NCI-H1694 treated with DMSO at 0.1 percent for 48 hours (cell line): ENCODE measurements around the gene TPGS1.

Experiments
- DNase-seq: peaks from one replicate; lab custom pipeline; 2025; lab: John Stamatoyannopoulos, UW

TPGS1 gene, protein sequence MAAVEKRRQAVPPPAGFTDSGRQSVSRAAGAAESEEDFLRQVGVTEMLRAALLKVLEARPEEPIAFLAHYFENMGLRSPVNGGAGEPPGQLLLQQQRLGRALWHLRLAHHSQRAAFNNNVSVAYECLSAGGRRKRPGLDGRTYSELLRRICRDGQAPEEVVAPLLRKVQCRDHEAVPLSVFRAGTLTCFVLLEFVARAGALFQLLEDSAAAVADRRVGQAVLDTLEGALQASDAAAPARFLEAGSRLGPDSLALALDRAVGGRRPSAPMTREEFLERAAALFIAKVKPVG

DNA sequence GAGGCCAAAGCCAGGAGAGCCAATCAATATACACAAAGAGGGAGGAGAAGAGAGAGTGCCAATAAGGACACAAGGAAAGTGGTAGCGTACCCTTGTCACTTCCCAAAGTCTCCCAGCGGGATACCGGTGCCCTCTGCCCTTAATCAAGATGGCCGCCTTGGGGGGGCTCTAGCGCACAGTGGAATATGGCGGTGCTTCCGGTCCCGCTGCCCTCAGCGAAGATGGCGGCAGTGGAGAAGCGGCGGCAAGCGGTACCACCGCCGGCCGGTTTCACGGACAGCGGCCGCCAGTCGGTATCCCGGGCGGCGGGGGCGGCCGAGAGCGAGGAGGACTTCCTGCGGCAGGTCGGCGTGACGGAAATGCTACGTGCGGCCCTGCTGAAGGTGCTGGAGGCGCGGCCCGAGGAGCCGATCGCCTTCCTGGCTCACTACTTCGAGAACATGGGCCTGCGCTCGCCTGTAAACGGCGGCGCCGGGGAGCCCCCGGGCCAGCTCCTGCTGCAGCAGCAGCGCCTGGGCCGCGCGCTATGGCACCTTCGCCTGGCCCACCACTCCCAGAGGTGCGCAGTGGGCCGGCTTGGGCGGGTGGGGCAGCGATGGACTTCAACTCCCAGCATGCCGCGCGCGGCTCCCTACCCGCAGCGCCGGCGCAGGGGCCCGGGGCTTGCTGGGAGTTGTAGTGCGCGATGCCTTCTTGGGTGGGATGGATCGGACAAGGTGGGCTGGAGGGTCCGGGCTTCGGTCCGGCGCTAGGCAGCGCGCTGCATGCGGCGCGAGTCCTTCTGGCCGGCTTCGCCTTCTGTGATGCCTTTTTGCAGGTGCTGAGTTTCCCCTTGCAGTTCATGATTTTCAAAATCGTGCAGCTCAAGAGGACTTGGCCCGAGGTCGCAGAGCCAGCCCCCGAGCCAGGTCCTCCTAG is at the start of gene TPGS1:
TPGS1 (plus strand) TSS at position 212 of the 918 bp plus-strand sequence; CDS start at position 222, 10 bp downstream.
- DNase-seq, result peak; percentile 52

DNA sequence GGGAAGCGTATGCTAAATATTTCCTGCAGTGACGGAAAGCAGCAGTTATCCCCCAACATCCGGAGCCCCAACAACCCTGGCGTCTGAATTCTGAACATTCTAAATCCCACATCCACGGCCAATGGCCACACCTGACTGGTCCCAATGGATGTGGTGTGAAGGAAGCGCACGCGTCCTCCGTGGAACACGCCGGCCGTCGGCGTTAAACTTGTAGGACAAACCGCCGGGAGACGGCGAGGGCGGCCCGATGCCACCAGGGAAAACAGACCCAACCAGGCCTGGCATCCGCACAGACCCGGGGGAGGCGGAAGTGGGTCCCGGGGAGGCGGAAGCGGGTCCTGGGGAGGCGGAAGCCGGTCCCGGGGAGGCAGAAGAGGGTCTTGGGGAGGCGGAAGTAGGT is 49.7 kb upstream of the TPGS1 start:
- no peak for DNase-seq

DNA sequence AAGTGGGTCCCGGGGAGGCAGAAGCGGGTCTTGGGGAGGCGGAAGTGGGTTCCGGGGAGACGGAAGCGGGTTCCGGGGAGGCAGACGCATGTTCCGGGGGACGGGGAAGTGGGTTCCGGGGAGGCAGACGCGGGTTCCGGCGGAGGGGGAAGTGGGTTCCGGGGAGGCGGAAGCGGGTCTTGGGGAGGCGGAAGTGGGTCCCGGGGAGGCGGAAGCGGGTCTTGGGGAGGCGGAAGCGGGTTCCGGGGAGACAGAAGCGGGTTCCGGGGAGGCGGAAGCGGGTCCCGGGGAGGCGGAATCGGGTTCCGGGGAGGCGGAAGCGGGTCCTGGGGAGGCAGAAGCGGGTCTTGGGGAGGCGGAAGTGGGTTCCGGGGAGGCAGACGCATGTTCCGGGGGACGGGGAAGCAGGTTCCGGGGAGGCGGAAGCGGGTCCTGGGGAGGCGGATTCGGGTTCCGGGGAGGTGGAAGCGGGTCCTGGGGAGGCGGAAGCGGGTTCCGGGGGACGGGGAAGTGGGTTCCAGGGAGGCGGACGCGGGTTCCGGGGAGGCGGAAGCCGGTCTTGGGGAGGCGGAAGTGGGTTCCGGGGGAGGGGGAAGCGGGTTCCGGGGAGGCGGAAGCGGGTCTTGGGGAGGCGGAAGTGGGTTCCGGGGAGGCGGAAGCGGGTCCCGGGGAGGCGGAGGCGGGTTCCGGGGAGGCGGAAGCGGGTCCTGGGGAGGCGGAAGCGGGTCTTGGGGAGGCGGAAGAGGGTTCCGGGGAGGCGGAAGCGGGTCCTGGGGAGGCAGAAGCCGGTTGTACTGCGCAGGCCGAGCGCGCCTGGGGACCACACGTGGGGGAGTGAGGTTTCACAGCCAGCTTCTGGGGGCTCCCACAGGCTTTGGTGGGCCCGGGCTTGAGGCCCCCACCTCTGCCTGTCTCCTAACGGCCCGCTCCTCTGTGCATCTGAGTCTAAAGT is 48.9 kb upstream of the TPGS1 start:
- no peak for DNase-seq

DNA sequence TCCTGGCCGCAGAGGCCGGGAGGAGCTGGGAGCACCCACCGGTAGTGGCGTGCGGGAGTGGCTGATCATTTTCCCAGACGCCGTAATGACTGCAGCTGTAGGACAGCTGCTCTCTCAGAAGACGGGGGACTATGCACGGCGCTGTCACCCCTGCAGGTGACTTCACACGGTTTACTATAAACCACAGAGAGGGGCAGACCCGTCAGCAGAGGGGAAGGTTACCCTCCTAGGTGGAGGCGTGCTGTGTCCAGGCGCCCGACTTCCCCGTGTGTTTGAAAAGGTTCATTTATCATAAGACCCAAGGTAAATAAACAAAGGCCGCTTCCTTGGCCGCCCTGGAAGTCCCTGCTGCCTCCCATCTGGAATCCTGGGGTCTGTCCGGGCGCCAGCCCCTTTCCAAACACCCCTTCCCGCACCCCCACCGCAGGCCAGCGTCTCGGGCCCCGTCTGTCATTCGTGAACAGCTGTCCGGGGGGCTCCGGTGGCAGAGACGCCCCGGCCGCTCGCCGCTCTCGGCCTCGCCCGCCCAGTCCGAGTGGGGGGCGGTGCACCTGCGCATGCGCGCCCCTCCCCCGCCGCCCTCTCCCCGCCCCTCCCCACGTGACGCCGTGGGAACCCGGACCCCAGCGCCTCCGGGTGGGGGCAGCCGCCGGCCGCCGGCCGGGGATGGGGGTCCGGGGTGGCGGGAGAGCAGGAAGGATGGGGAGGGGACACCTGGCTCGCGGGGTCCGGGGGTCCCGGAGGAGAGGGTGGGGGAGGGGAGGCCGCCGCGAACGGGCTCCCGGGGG is 47.4 kb upstream of the TPGS1 start:
- no peak for DNase-seq

DNA sequence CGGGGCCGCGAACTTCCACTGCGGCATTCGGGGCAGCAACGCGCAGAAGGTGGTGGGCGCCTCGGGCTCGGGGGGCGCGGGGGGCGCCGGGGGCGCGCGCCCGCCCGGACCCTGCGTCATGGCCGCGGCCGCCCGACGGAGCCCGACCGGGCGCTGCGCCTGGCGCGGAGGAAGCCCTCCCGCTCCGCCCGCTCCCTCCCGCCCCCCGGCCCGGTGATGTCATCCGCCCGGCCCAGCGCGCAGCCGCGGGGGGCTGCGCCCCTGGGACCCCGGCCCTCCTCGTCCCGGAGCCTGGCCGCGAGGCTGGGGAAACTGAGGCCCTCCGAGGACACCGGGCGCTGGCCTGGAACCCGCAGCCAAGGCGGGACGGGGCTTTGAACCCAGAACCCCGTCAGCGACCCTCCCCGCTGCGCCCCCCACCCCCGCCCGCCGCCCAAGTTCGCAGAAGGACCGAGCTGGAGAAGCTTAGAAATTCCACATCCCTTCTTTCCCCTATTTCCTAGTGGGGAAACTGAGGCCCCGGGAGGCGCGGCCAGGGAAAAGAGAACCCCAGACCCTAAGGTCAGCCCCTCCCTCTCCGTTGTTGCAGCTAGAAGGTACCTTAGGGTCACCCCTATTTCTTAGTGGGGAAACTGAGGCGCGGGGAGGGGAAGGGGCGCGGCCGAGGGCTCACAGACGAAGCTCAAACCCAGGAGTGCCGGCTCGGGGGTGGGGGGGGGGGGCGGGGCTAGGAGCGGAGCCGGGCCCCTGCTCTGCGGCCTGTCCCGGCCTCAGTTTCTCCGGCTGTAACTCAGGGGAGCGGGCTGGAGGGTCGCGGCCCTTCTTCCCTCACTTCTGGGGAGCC is 46.2 kb upstream of the TPGS1 start, which contains the start of gene SHC2:
SHC2 (minus strand) TSS at position 157 of the 844 bp plus-strand sequence; CDS start at position 120, 37 bp downstream.
- DNase-seq, result no peak

DNA sequence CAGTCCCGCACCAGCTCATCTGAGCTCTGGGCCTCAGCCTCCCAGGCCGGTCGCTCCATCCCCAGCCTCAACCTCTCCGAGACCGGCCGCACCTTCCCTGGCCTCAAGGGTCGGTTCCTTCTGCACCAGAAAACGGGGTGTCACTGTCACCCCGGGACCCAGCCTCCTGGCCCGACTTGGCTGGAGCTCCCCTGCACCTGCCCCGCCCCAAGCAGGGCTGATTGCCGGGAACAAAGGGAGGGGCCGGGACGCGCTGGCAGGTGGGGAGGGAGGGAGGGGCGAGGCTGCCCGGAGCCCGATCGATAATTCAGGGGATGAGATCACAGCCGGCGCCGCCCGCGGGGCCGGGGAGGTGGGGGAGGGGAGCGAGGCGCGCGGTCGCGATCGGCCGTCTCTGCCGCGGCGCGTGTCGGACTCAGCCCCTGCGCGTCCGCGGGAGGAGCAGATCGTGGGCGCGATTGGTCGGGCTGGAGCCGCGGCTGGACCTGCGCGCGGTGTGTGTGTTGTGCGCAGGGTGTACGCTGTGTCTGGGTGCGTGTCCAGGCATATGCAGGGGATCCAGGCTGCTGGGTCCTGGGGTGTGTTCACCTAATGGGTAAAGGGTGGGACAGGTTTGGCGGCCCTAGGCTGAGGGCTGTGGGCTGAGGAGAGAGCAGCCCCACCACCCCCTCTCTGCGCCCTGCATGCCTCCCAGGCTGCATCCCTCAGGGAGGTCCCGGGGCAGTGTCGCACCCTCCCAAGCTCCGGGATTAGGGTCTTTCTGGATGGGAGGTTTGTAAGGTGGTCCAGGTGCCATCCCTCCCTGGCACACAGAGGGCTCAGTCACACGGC is 45.4 kb upstream of the TPGS1 start:
- DNase-seq, result no peak

DNA sequence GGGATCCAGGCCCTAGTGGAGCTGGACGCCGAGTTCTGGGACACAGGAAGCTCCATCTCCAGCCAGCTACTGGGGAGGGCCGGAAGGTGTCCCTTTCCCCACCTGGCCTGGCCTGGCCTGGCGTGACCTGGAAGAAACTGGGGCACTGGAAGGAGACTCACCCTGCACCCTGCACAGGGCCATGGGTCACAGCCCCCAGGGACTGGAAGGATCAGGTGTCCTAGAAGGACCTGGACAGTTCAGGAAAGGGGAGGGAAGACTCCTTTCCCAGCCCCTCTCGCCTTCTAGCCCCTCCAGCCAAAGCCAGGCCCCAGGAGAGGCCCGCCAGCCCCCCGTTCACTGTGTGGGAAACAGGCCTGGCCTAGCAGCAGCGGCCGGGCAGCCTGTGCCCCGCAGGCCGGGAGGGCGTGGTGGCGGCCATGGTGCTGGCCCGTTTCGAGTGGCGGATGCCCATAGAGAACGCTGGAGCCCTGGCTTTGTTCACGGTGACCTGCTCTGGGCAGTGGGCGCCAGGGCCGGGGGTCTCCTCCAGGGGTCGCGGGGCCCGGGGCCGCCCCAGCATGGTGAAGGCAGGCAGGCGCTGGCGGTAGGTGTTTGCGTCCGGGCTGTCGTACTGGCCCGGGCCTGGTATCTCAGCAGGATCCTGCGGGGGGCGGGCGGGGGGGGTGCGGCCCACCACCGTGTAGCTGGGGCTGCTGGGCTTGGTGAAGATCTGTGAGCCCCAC is 43.7 kb upstream of the TPGS1 start:
- no peak for DNase-seq

DNA sequence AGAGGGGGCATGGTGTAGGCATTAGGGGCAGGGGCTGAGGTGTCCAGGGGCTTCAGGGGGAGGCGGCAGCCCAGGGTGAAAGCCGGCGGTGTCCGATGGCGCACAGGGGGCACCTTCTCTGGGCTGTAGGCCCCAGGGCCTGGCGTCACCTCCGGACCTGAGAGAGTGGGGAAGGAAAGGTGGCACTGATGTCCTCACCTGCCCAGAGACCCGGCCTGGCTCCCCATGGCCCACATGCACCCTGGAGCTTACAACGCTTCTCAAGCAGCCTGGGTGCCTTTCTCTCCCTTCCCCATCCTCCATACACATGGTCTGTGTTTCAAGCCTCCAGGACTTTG is 43.1 kb upstream of the TPGS1 start:
- no peak for DNase-seq

DNA sequence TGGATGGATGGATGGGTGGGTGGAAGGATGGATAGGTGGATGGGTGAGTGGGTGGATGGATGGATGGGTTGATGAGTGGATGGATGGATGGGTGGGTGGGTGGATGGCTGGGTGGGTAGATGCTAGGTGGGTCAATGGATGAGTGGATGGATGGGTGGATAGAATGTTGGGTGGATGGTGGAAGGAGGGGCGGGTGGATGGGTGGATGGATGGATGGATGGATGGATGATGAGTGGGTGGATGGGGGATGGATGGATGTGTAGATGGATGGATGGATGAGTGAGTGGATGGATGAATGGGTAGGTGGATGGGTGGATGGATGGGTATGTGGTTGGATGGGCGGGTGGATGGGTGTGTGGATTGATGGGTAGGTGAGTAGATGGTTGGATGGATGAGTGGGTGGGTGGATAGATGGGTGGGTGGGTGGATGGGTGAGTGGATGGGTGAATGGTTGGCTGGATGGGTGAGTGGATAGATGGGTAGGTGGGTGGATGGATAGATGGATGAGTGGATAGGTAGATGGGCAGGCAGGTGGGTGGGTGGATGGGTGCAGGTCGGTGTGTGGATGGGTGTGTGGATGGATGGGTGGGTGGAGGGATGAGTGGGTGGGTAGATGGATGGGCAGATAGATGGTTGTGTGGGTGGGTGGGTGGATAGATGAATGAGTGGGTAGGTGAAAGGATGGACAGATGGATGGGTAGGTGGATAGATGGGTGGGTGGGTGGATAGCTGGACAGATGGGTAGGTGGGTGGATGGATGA is 42.1 kb upstream of the TPGS1 start:
- no peak for DNase-seq

DNA sequence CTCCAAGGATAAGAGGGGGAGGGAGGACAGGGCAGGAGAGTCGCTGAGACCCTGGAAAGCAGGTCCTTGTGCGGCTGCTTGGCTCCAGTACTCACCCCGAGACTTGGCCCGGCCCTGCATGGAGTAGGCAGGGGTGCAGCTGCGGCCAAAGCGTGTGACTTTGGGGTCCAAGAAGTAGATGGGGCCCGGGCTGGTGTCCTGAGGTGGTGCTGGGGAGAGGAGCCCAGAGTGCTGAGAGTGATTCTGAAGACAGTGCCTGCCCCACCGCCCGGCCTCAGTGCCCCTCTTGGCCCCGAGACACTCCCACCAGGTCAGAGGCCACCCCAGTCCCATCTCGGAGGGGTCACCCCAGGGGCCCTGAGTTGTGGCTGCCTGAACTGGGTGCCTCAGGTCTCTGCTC is 39.7 kb upstream of the TPGS1 start:
- DNase-seq, result no peak

DNA sequence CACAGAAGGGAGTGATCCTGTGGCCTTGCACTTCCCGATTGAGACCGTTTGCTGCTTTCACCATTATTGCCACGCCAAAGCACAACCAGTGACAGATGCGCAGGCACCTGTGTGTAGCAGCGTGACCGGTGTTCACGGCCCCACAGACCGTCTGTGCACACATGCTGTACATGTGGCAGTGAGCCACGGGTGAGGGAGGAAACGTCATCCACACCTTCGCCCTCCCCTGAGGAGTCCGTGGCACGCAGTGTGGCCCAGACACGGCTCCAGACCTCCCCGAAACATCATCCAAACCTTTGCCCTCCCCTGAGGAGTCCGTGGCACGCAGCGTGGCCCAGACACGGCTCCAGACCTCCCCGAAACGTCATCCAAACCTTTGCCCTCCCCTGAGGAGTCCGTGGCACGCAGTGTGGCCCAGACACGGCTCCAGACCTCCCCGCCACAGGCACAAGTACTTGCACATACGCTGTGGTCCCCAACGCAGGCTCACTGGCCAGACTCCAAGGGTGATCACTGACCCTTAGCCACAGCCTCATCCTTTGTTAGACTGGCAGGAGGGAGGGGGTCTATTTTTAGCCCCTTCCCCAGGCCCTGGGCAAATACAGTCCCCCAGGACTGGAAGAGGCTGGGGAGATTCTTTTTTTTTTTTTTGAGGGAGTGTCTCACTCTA is 38.6 kb upstream of the TPGS1 start:
- DNase-seq, result no peak

DNA sequence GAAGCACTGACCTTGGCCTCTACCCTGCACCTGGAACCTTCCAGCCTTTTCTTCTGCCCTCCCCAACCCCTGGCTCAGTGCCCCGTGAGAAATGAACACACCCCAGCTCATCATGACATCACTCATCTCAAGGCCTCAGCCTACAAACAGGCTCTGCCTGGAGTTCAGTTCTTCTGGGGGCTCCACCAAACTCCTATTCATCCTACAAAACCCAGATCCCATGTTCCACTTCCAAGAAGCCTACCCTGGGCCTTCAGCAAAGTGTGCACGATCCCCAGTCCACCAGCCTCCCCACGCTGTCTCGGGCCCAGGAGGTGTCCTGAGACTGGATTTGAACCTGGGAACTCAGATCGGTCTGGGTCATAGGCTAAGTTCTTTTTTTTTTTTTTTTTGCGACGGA is 37.5 kb upstream of the TPGS1 start:
- DNase-seq, result no peak

DNA sequence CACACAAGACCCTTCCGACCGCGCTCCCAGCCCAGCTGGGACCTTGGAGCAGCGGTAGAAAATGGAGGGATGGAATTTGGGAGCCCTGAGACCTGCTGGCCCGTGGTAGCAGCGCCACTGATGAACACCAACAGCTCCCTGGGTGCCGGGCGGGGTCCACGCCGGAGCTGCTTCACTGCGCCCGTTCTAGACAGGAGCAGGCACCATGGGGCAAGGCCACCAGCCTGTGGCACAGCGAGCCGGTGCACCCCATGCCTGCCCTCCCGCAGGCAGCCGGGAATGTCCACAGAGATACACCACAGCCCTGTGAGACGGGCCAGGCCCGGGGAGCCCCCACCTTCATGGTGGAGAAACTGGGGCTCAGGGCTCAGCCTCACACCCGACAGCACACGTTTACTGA is 36.6 kb upstream of the TPGS1 start:
- no peak for DNase-seq

DNA sequence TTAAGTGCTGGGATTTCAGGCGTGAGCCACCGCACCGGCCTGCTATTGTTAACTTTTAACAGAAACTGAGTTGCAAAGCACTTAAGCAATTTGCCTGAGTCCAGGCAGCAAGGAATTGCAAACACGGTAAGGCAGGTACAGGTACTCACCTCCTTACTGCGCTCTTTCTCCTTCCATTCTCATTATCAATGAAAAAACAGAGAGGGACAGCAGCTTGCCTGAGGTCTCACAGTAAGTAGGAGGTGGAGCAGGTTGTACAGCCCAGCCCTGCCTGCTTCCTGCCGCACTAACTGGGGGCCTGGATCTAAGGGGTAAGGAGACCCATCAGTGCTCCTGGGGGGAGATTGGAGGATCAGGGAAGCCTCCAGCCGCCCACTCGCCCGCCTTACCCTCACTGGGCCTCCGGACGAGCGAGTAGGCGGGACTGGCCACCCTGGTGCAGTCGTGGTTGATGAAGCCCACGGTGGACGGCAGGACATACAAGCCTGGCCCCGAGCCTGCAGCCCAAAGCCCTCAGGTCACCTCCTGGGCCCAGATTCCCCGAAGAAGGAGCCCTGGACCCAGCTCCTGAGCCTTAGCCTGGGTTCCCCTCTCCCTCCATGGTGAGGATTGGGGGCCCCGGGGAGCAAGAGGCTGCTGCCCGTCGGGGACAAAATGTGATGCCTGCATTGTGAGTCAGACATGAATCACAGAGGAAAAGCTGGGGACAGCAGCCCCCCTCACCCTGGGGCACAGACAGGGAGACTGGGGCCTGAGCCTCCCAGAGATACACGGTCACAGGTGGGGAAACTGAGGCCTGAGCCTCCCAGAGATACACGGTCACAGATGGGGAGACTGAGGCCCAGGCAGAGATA is 35.1 kb upstream of the TPGS1 start:
- DNase-seq, result no peak

DNA sequence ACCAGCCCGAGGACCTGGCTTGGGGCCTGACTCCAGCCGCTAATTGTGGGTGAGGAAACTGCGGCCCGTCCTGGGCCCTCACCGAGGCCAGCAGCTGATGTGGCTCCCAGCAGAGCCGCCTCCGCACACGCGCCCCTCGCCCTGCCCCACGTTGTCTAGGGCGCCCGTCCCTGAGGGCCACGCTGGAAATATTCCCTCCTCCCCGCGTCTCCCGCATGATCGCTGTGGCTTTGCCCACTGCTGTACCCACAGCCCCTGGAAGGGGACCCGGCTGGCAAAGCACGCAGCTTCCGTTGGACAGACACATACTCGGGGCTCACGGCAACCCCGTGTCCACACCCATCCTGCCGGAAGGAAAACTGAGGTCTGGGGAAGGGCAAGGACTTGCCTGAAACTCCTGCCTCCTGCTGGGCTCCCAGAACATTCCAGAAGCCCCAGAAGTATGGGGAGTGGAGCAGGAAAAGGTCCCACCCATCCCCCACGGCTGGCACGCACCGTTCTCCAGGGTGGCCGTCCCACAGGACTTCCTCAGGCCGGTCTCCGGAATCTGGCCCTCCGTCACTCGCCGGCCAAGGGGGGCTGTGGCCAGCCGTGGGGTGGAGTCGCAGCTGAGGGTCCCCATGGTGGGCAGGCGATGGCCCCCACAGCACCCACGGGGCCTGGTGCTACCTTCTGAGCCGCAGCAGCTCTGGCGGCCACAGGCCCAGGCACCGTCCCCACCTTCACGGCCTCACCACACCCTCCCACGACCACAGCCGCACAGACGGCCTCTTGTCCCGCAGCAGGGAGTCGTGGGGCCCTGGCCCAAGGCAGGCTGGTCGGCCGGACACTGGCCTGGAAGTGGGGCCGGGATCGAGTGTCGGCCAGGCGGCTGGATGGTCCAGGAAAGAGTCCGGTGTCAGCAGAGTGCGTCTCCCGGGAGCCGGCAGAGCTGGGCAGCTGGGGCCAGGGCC is 32.9 kb upstream of the TPGS1 start:
- DNase-seq, result no peak
